Measurements from ENCODE around the gene LGALS8. TPM values are rescaled to one million over a fixed set of nuclear protein-coding genes. Genes with fewer than 3 reads are reported as not detected.
"Not testable (repeated sequence)": the region's sequence is repeated elsewhere in the genome, so short reads cannot be mapped to it uniquely, and the experiment has no call there.

The LGALS8 gene
- total RNA-seq, 3 donors from 2014 or later (not counting 1 experiment from before 2014, with no cell fraction given) = 90.5 to 129 (median 114) TPM

DNA sequence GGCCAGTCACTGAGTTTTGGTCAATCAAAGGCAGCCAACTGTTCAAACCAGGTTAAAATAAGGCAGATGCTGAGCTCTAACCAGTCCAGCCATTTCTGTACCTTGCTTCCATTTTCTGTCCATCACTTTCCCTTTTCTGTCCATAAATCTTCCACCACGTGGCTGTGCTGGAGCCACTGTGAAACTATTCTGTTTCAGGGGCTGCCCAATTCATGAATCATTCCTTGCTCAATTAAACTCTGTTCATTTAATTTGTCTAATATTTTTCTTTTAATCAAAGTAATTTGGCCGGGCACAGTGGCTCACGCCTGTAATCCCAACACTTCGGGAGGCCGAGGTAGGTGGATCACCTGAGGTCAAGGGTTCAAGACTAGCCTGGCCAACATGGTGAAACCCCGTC lies 22.7 kb upstream of the LGALS8 start:
- Histone ChIP-seq H3K36me3 (ENCODE audit: control insufficient read depth, insufficient read depth, low read length) (no peaks in the 10 kb centered on the region), H3K27ac (ENCODE audit: low read length) (no peak overlapping the region), H3K4me3 (ENCODE audit: low read length) (no peak overlapping the region), H3K9me3 (ENCODE audit: control insufficient read depth, insufficient read depth, low read length) (no peaks in the 10 kb centered on the region), H3K4me1 (ENCODE audit: control insufficient read depth, insufficient read depth, low read length) (peaks cover 8% of the 10 kb centered on the region), H3K27me3 (ENCODE audit: control insufficient read depth, insufficient read depth, low read length) (no peaks in the 10 kb centered on the region)
- intact Hi-C loops (cut with micrococcal nuclease) = no loop called here
- Mint-ChIP-seq H3K36me3 (no peaks in the 10 kb centered on the region), H3K4me1 (peaks cover 7% of the 10 kb centered on the region in 2 donors), H3K27ac (no peak overlapping the region), H3K27me3 (ENCODE audit: low read depth in 2 of 2) (peaks cover 0 to 13% of the 10 kb centered on the region in 2 donors), H3K4me3 (no peak overlapping the region), H3K9me3 (no peaks in the 10 kb centered on the region)
- WGBS (ENCODE audit: insufficient coverage) = 91% methylated on average over 6 of the region's 6 CpGs
- ATAC-seq = no peak
- no peak for DNase-seq
- TF ChIP-seq, protein P1, sequence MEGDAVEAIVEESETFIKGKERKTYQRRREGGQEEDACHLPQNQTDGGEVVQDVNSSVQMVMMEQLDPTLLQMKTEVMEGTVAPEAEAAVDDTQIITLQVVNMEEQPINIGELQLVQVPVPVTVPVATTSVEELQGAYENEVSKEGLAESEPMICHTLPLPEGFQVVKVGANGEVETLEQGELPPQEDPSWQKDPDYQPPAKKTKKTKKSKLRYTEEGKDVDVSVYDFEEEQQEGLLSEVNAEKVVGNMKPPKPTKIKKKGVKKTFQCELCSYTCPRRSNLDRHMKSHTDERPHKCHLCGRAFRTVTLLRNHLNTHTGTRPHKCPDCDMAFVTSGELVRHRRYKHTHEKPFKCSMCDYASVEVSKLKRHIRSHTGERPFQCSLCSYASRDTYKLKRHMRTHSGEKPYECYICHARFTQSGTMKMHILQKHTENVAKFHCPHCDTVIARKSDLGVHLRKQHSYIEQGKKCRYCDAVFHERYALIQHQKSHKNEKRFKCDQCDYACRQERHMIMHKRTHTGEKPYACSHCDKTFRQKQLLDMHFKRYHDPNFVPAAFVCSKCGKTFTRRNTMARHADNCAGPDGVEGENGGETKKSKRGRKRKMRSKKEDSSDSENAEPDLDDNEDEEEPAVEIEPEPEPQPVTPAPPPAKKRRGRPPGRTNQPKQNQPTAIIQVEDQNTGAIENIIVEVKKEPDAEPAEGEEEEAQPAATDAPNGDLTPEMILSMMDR (IDR thresholded peaks at IDR 0.05) = no peak

DNA sequence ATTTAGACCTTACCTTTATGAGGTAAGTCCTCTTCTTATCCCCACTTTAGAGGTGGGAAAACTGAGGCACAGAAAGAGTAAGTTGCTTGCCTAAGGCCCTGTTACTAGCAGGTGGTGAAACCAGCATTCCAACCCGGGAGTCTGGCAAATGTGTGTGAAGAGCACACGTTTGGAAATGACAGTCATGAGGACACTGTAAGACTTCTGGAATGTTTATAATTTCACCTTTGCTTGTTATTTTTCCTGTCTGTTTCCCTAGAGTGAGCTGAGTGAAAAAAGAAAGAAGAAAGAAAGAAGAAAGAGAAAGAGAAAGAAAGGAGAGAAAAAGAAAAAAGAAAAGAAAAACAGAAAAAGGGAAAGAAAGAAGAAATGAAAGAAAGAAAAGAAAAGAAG lies 21.2 kb upstream of the LGALS8 start:
- Mint-ChIP-seq H3K9me3 (no peaks in the 10 kb centered on the region), H3K4me1 (peaks cover 7% of the 10 kb centered on the region in 2 donors), H3K36me3 (no peaks in the 10 kb centered on the region), H3K27ac (no peak overlapping the region), H3K4me3 (no peak overlapping the region), H3K27me3 (ENCODE audit: low read depth in 2 of 2) (peaks cover 0 to 8% of the 10 kb centered on the region in 2 donors)
- no peaks in the 10 kb centered on the region for H3K27me3 ChIP-seq (ENCODE audit: control insufficient read depth, insufficient read depth, low read length)
- H3K4me3 ChIP-seq (ENCODE audit: low read length) = no peak overlapping the region
- DNase-seq (no peak), ATAC-seq (no peak)
- no peak overlapping the region for H3K27ac ChIP-seq (ENCODE audit: low read length)
- peaks cover 8% of the 10 kb centered on the region for H3K4me1 ChIP-seq (ENCODE audit: control insufficient read depth, insufficient read depth, low read length)
- 63% methylated on average over 2 of the region's 2 CpGs for WGBS (ENCODE audit: insufficient coverage)
- H3K36me3 ChIP-seq (ENCODE audit: control insufficient read depth, insufficient read depth, low read length) = no peaks in the 10 kb centered on the region
- no peaks in the 10 kb centered on the region for H3K9me3 ChIP-seq (ENCODE audit: control insufficient read depth, insufficient read depth, low read length)
- intact Hi-C loops (cut with micrococcal nuclease) = no loop called here
- TF ChIP-seq, protein P1 (IDR thresholded peaks at IDR 0.05) = no peak

DNA sequence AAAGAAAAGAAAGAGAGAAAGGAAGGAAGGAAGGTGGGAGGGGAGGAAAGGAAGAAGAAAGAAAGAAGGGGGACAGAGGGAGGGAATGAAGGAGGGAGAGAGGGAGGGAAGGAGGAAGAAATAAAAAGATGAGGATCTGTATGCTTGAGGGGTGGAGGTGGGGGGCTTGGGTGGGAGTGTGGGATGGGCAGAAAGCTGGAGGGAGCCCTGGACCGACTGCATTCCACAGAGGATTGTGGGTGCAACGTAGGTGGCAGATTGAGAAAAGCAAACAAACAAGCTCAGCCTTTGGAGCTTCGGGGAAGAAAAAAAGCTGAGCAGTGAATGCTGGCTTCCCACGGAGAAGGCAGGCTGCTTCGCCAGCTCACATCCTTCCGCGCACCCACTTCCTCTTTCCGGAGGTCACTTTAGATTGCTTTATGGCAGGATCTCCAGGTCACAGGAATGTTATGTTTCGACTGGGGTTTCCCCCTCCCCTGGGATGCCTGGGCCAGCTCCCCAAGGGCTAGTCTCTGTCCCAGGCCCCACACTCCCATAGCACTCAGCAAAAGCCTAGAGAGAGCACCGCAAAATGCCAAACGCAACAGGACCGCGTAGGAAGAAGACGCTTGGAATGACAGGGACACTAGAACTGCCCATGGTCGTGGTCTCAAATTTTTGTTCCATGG lies 20.7 kb upstream of the LGALS8 start:
- H3K27me3 Mint-ChIP-seq (ENCODE audit: low read depth in 2 of 2) = peaks cover 0 to 8% of the 10 kb centered on the region in 2 donors
- Histone ChIP-seq H3K27ac (ENCODE audit: low read length) (no peak overlapping the region), H3K4me1 (ENCODE audit: control insufficient read depth, insufficient read depth, low read length) (peaks cover 8% of the 10 kb centered on the region), H3K36me3 (ENCODE audit: control insufficient read depth, insufficient read depth, low read length) (no peaks in the 10 kb centered on the region), H3K27me3 (ENCODE audit: control insufficient read depth, insufficient read depth, low read length) (no peaks in the 10 kb centered on the region), H3K4me3 (ENCODE audit: low read length) (no peak overlapping the region), H3K9me3 (ENCODE audit: control insufficient read depth, insufficient read depth, low read length) (no peaks in the 10 kb centered on the region)
- no peak overlapping the region for H3K4me3 Mint-ChIP-seq
- ATAC-seq (no peak), DNase-seq (peak in 1 of 2 donors; percentile 35)
- H3K9me3 Mint-ChIP-seq = no peaks in the 10 kb centered on the region
- H3K36me3 Mint-ChIP-seq = no peaks in the 10 kb centered on the region
- intact Hi-C loops (cut with micrococcal nuclease) = no loop called here
- 38% methylated on average over 15 of the region's 15 CpGs for WGBS (ENCODE audit: insufficient coverage)
- peaks cover 7% of the 10 kb centered on the region in 2 donors for H3K4me1 Mint-ChIP-seq
- H3K27ac Mint-ChIP-seq = no peak overlapping the region
- TF ChIP-seq, protein P1 (IDR thresholded peaks at IDR 0.05) = no peak

DNA sequence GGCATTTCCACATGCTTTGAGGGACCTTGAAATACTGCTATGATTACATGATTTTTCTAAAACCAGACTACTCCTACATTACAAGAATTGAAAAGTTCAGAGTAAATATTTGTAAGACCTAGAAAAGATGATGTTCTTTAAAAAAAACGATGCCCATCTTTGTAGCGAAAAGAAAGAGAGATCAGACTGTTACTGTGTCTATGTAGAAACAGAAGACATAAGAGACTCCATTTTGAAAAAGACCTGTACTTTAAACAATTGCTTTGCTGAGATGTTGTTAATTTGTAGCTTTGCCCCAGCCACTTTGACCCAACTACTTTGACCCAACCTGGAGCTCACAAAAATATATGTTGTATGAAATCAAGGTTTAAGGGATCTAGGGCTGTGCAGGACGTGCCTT lies 19.4 kb upstream of the LGALS8 start:
- H3K27ac Mint-ChIP-seq; ATAC-seq; H3K4me1 Mint-ChIP-seq; H3K9me3 ChIP-seq (ENCODE audit: control insufficient read depth, insufficient read depth, low read length); H3K4me1 ChIP-seq (ENCODE audit: control insufficient read depth, insufficient read depth, low read length); H3K36me3 ChIP-seq (ENCODE audit: control insufficient read depth, insufficient read depth, low read length); H3K9me3 Mint-ChIP-seq; H3K27me3 Mint-ChIP-seq (ENCODE audit: low read depth in 2 of 2); H3K27me3 ChIP-seq (ENCODE audit: control insufficient read depth, insufficient read depth, low read length); H3K36me3 Mint-ChIP-seq; H3K4me3 Mint-ChIP-seq; H3K4me3 ChIP-seq (ENCODE audit: low read length); H3K27ac ChIP-seq (ENCODE audit: low read length); DNase-seq; intact Hi-C loops (cut with micrococcal nuclease): not testable (repeated sequence)
- 62% methylated on average over 3 of the region's 3 CpGs for WGBS (ENCODE audit: insufficient coverage)

All from natural killer cell (primary cell).